Measurements from ENCODE around the gene ADAMTS9.

The ADAMTS9 gene

DNA sequence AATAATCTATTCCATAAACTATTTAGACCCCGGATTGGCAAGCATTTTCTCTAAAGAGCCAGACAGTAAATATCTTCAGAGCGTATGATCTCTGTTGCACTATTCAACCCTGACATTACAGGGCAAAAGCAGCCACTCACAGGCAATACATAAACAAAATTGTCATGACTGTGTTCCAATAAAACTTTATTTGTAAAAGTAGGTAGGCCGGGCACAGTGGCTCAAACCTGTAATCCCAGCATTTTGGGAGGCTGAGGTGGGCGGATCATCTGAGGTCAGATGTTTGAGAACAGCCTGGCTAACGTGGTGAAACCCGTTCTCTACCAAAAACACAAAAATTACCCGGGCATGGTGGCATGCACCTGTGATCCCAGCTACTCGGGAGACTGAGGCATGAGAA lies 66.5 kb downstream of the ADAMTS9 start:
- H3K79me2 ChIP-seq (ENCODE audit: low read length) = no peaks in the 10 kb centered on the region
- no peaks in the 10 kb centered on the region for H3K36me3 ChIP-seq (replicated peaks; ENCODE audit: low read depth, low read length)
- no peak for TF ChIP-seq EZH2phosphoT487 (IDR thresholded peaks at IDR 0.05; ENCODE audit: low read depth)
- TF ChIP-seq, protein P1, sequence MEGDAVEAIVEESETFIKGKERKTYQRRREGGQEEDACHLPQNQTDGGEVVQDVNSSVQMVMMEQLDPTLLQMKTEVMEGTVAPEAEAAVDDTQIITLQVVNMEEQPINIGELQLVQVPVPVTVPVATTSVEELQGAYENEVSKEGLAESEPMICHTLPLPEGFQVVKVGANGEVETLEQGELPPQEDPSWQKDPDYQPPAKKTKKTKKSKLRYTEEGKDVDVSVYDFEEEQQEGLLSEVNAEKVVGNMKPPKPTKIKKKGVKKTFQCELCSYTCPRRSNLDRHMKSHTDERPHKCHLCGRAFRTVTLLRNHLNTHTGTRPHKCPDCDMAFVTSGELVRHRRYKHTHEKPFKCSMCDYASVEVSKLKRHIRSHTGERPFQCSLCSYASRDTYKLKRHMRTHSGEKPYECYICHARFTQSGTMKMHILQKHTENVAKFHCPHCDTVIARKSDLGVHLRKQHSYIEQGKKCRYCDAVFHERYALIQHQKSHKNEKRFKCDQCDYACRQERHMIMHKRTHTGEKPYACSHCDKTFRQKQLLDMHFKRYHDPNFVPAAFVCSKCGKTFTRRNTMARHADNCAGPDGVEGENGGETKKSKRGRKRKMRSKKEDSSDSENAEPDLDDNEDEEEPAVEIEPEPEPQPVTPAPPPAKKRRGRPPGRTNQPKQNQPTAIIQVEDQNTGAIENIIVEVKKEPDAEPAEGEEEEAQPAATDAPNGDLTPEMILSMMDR (IDR thresholded peaks at IDR 0.05; ENCODE audit: low read depth, low read length) = no peak
- no peak overlapping the region for H3K27ac ChIP-seq (ENCODE audit: low read length)
- no peak overlapping the region for H3K4me3 ChIP-seq (ENCODE audit: low read length)
- no peak overlapping the region for H3K4me2 ChIP-seq (ENCODE audit: low read length)
- H3K9me3 ChIP-seq (ENCODE audit: insufficient read depth, low read length) = no peaks in the 10 kb centered on the region
- H4K20me1 ChIP-seq (ENCODE audit: insufficient read depth, low read length) = no peaks in the 10 kb centered on the region
- no peak overlapping the region for H2AFZ ChIP-seq (ENCODE audit: low read depth, low read length)
- H3K9ac ChIP-seq (ENCODE audit: low read length) = no peak overlapping the region
- H3K27me3 ChIP-seq (ENCODE audit: low read depth, low read length) = no peaks in the 10 kb centered on the region
- no peaks in the 10 kb centered on the region for H3K4me1 ChIP-seq (ENCODE audit: low read length)

DNA sequence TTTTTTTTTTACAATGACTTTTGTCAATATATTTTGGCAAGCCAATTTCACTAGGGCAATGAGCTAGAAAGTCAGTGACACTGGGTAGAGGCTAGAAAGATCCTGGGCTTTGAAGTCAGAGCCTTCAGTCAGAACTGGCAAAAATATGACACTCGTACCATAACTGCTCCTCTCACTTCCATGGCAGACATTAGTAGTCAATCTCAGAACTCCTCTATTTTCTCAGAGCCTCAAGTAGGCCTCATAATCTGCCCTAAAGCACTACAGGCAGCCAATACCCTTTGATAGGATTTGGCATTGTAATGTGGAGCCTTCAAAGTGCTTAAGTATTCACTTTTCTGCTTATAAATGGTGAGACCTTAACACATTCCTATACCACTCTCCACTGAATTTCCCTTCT lies 67.8 kb downstream of the ADAMTS9 start:
- Histone ChIP-seq H3K36me3 (replicated peaks; ENCODE audit: low read depth, low read length) (no peaks in the 10 kb centered on the region), H3K79me2 (ENCODE audit: low read length) (no peaks in the 10 kb centered on the region), H3K9me3 (ENCODE audit: insufficient read depth, low read length) (no peaks in the 10 kb centered on the region), H3K27me3 (ENCODE audit: low read depth, low read length) (no peaks in the 10 kb centered on the region; the same call in 1 of the 2 replicates), H3K27ac (ENCODE audit: low read length) (no peak overlapping the region), H3K9ac (ENCODE audit: low read length) (no peak overlapping the region), H3K4me2 (ENCODE audit: low read length) (no peak overlapping the region), H4K20me1 (ENCODE audit: insufficient read depth, low read length) (no peaks in the 10 kb centered on the region), H3K4me1 (ENCODE audit: low read length) (no peaks in the 10 kb centered on the region), H2AFZ (ENCODE audit: low read depth, low read length) (no peak overlapping the region), H3K4me3 (ENCODE audit: low read length) (no peak overlapping the region)
- no peak for TF ChIP-seq EZH2phosphoT487 (IDR thresholded peaks at IDR 0.05; ENCODE audit: low read depth)

DNA sequence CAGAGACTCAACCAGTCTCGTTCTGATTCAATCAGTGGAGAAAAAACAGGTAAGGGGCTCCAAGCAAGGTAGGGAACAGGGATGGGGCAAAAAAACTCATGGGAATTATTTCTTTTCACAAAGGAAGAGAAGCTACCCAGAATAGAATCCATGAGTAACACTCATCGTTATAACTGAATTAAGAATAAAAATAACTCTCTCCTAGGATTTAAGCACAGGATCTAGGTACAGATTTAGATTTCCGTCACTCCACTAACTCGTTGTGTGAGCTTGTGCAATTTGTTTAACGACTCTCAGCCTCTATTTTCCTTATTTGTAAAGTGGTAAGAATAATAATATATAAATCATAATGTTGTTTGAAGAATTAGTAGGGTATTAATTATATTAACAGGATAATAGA lies 68.6 kb downstream of the ADAMTS9 start:
- Histone ChIP-seq H3K9ac (ENCODE audit: low read length) (no peak overlapping the region), H3K27ac (ENCODE audit: low read length) (no peak overlapping the region)

DNA sequence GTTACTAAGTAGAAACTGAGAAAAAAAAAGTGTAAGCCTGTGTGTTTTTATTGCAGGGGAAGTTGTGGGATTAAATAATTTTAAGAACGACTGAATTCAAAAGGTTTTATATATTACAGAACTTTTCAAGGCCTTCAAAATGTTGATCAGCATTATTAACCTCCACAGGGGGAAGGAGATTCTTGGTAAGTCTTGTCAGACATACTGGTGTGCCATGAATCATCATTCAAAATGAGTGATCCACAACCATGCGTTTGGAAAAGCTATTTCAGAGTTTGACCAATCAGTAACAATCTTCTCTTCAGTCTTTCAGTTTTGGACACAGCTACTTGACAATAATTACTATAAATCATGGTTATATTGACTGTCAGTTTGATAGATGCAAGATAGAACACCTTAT lies 70.2 kb downstream of the ADAMTS9 start:
- Histone ChIP-seq H3K9me3 (ENCODE audit: insufficient read depth, low read length) (no peaks in the 10 kb centered on the region), H3K27me3 (ENCODE audit: low read depth, low read length) (no peaks in the 10 kb centered on the region; the same call in 1 of the 2 replicates), H3K4me1 (ENCODE audit: low read length) (no peaks in the 10 kb centered on the region), H3K4me2 (ENCODE audit: low read length) (no peak overlapping the region), H3K27ac (ENCODE audit: low read length) (no peak overlapping the region), H3K9ac (ENCODE audit: low read length) (no peak overlapping the region), H2AFZ (ENCODE audit: low read depth, low read length) (no peak overlapping the region), H4K20me1 (ENCODE audit: insufficient read depth, low read length) (no peaks in the 10 kb centered on the region), H3K4me3 (ENCODE audit: low read length) (no peak overlapping the region), H3K79me2 (ENCODE audit: low read length) (no peaks in the 10 kb centered on the region), H3K36me3 (replicated peaks; ENCODE audit: low read depth, low read length) (no peaks in the 10 kb centered on the region)
- TF ChIP-seq, protein P1 (IDR thresholded peaks at IDR 0.05; ENCODE audit: low read depth, low read length) = no peak
- TF ChIP-seq EZH2phosphoT487 (IDR thresholded peaks at IDR 0.05; ENCODE audit: low read depth) = no peak

More for the DNA sequence above, 68.6 kb downstream of the ADAMTS9 start:
- no peak overlapping the region for H3K4me3 ChIP-seq (ENCODE audit: low read length)
- no peak overlapping the region for H2AFZ ChIP-seq (ENCODE audit: low read depth, low read length)
- no peaks in the 10 kb centered on the region for H3K4me1 ChIP-seq (ENCODE audit: low read length)
- no peaks in the 10 kb centered on the region for H4K20me1 ChIP-seq (ENCODE audit: insufficient read depth, low read length)
- H3K27me3 ChIP-seq (ENCODE audit: low read depth, low read length) = no peaks in the 10 kb centered on the region; the same call in 1 of the 2 replicates
- no peaks in the 10 kb centered on the region for H3K79me2 ChIP-seq (ENCODE audit: low read length)
- no peaks in the 10 kb centered on the region for H3K9me3 ChIP-seq (ENCODE audit: insufficient read depth, low read length)
- TF ChIP-seq EZH2phosphoT487 (IDR thresholded peaks at IDR 0.05; ENCODE audit: low read depth) = no peak
- TF ChIP-seq, protein P1 (IDR thresholded peaks at IDR 0.05; ENCODE audit: low read depth, low read length) = no peak
- H3K36me3 ChIP-seq (replicated peaks; ENCODE audit: low read depth, low read length) = no peaks in the 10 kb centered on the region
- H3K4me2 ChIP-seq (ENCODE audit: low read length) = no peak overlapping the region

DNA sequence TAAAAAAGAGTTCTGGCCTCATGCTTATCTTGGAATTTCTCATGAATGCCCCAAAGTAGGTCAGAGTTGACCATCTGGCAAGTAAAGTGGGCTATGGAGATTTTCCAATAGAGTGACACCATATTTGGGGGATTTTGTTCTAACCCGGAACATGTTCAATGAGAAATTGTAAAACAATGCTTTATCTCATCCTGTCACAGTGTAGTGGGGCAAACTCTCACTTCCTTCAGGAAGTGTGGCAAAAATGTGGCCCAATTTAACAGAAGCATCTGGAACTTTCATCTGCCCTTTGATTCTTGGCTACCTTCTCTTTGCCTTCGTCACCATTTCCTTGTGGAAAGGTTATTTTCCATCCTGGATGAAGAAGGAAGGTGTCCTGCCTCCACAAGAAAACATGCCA lies 70.8 kb downstream of the ADAMTS9 start:
- no peaks in the 10 kb centered on the region for H3K79me2 ChIP-seq (ENCODE audit: low read length)
- no peak overlapping the region for H3K4me3 ChIP-seq (ENCODE audit: low read length)
- no peaks in the 10 kb centered on the region for H3K36me3 ChIP-seq (replicated peaks; ENCODE audit: low read depth, low read length)
- H3K27ac ChIP-seq (ENCODE audit: low read length) = no peak overlapping the region
- no peaks in the 10 kb centered on the region for H3K9me3 ChIP-seq (ENCODE audit: insufficient read depth, low read length)
- H3K9ac ChIP-seq (ENCODE audit: low read length) = no peak overlapping the region
- H3K27me3 ChIP-seq (ENCODE audit: low read depth, low read length) = no peaks in the 10 kb centered on the region; the same call in 1 of the 2 replicates
- H3K4me1 ChIP-seq (ENCODE audit: low read length) = no peaks in the 10 kb centered on the region
- no peaks in the 10 kb centered on the region for H4K20me1 ChIP-seq (ENCODE audit: insufficient read depth, low read length)
- H2AFZ ChIP-seq (ENCODE audit: low read depth, low read length) = no peak overlapping the region
- TF ChIP-seq, protein P1 (IDR thresholded peaks at IDR 0.05; ENCODE audit: low read depth, low read length) = no peak
- no peak for TF ChIP-seq EZH2phosphoT487 (IDR thresholded peaks at IDR 0.05; ENCODE audit: low read depth)
- H3K4me2 ChIP-seq (ENCODE audit: low read length) = no peak overlapping the region

Data from OCI-LY3 (cell line).